ENCODE results near the gene CAPS. TPM values are rescaled to one million over a fixed set of nuclear protein-coding genes. Genes with fewer than 3 reads are reported as not detected.

Gene CAPS
- total RNA-seq, 4 donors from 2014 or later: 67.5 to 95.0 (median 77.4) TPM

GRCh38 chr19:5916181-5916708, 2.2 kb downstream of the CAPS start:
- peaks cover 0 to 66% (median 17%) of the 10 kb centered on the region in 3 donors for H3K36me3 ChIP-seq
- H3K27ac ChIP-seq: peak overlapping the region in 2 of 4 donors; percentile 88 to 95
- no peak for DNase-seq (ENCODE audit: low spot score in 2 of 2)
- H3K4me1 ChIP-seq: peaks cover 0 to 43% (median 22%) of the 10 kb centered on the region in 4 donors
- H3K4me3 ChIP-seq: no peak overlapping the region
- TF ChIP-seq POLR2A (IDR thresholded peaks at IDR 0.05) (no peak), EP300 (IDR thresholded peaks at IDR 0.05) (no peak)
- TF ChIP-seq, protein P1, sequence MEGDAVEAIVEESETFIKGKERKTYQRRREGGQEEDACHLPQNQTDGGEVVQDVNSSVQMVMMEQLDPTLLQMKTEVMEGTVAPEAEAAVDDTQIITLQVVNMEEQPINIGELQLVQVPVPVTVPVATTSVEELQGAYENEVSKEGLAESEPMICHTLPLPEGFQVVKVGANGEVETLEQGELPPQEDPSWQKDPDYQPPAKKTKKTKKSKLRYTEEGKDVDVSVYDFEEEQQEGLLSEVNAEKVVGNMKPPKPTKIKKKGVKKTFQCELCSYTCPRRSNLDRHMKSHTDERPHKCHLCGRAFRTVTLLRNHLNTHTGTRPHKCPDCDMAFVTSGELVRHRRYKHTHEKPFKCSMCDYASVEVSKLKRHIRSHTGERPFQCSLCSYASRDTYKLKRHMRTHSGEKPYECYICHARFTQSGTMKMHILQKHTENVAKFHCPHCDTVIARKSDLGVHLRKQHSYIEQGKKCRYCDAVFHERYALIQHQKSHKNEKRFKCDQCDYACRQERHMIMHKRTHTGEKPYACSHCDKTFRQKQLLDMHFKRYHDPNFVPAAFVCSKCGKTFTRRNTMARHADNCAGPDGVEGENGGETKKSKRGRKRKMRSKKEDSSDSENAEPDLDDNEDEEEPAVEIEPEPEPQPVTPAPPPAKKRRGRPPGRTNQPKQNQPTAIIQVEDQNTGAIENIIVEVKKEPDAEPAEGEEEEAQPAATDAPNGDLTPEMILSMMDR (IDR thresholded peaks at IDR 0.05): no peak
- H3K27me3 ChIP-seq: no peaks in the 10 kb centered on the region
- no peaks in the 10 kb centered on the region for H3K9me3 ChIP-seq
- 57 to 65% methylated on average over 13 to 14 of the region's 14 CpGs for WGBS, 2 donors

DNA sequence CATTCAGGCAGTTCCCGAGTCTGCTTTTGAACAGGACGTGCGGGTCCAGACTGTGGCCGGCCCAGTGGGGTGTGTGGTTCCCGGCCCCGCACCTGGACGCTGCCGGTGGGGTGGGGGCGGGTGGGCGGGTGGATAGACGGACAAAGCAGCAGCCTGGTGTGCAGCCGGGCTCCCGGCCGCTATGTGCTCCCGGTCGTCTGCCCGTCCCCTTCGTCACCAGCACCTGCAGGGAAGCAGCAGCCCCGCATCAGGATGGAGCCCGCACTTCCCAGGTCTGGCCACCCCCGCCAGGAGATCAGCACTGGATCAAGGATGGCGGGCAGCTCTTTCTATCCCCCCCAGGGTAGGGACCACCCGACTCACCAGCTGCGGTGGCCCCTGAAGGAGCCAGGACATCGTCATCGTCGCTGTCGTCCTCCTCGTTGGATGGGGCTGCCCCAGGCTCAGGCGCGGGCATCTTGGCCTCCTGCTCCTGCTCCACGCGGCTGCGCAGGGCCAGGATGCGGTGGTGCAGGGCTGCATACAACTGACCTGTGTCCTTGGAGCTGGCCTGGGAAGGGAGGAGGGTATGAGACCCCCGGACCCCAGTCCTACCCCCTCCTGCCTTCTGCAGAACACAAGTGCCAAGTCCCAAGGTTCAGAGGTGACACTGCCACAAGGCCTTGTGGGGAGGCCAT, 3.5 kb downstream of the CAPS start:
- no peaks in the 10 kb centered on the region for H3K9me3 ChIP-seq
- H3K27me3 ChIP-seq: no peaks in the 10 kb centered on the region
- WGBS, 2 donors: 82 to 88% methylated on average over 5 to 36 of the region's 36 CpGs
- H3K27ac ChIP-seq: peak overlapping the region in 1 of 4 donors; percentile 88
- H3K4me1 ChIP-seq: peaks cover 0 to 41% (median 21%) of the 10 kb centered on the region in 4 donors
- no peak overlapping the region for H3K4me3 ChIP-seq
- no peak for DNase-seq (ENCODE audit: low spot score in 2 of 2)
- TF ChIP-seq EP300 (IDR thresholded peaks at IDR 0.05) (no peak), POLR2A (IDR thresholded peaks at IDR 0.05) (no peak)
- TF ChIP-seq, protein P1 (IDR thresholded peaks at IDR 0.05): no peak
- peaks cover 0 to 78% (median 22%) of the 10 kb centered on the region in 3 donors for H3K36me3 ChIP-seq

DNA sequence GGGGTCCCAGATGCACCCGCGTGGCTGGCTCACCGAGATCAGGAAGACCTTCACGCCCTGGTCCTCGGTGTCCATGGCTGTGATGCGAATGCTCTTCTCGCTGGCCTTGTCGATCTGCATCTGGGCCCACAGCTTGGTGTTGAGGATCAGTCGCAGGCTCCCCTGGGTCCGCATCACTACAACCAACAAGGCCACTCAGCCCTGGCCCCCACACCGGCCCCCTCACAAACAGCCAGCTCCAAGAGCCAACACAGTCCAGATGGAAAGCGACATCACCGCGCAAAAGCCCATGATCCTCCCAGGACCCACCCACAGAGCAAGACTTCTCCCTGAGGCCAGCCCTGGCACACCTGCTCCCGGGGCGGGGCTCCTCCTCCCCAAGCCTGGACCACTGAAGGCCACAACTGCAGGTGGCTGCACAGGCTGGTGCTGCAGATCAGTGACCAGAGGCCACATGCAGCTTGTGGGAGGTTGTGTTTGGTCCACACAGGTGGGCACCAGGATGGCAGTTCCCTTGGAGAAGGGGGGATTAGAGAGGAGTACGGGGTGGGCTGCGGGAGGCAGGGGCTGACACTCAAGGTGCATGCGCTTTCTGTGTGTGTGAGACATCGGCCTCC, 4.5 kb downstream of the CAPS start:
- WGBS, 2 donors: 94 to 96% methylated on average over 17 to 20 of the region's 20 CpGs
- no peak for DNase-seq (ENCODE audit: low spot score in 2 of 2)
- peaks cover 0 to 88% (median 30%) of the 10 kb centered on the region in 3 donors for H3K36me3 ChIP-seq

DNA sequence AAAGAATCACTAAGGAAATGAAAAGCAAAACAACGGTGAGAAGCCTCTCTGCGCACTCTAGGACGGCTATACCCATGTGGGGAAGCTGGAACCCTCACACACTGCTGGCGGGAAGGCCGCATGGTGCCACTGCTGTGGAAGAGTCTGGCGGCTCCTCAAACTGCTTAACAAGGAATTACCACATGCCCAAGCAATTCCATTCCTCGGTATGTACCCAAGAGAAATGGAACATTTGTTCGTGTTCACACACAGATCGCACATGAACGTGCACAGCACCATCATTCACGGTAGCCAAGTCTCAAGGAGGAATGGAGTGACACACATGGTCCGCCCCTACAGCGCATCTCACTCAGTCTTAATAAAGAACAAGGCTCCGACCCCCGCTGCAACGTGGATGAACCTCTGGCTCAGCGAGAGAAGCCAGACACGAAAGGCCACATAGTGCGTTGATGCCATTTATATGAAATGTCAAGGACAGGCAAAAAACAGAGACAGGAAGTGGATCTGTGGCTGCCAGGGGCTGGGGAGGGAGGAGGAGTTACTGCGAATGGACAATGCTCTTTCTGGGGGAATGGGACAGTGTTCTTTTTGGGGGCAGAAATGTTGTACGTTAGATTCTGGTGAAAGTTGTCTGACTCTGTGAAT, 7.6 kb downstream of the CAPS start:
- H3K9me3 ChIP-seq: no peaks in the 10 kb centered on the region
- H3K4me3 ChIP-seq: no peak overlapping the region
- peaks cover 0 to 96% (median 41%) of the 10 kb centered on the region in 3 donors for H3K36me3 ChIP-seq
- peak overlapping the region in 2 of 4 donors; percentile 74 to 86 for H3K27ac ChIP-seq
- 71 to 72% methylated on average over 21 of the region's 21 CpGs for WGBS, 2 donors
- no peaks in the 10 kb centered on the region for H3K27me3 ChIP-seq
- TF ChIP-seq POLR2A (IDR thresholded peaks at IDR 0.05) (no peak), EP300 (IDR thresholded peaks at IDR 0.05) (peak in 1 of 2 donors; percentile 46)
- no peak for DNase-seq (ENCODE audit: low spot score in 2 of 2)
- H3K4me1 ChIP-seq: peaks cover 0 to 28% (median 5%) of the 10 kb centered on the region in 4 donors

More for the DNA sequence above, 4.5 kb downstream of the CAPS start:
- no peak overlapping the region for H3K27ac ChIP-seq
- H3K4me1 ChIP-seq: peaks cover 0 to 39% (median 21%) of the 10 kb centered on the region in 4 donors
- no peaks in the 10 kb centered on the region for H3K27me3 ChIP-seq
- TF ChIP-seq EP300 (IDR thresholded peaks at IDR 0.05) (no peak), POLR2A (IDR thresholded peaks at IDR 0.05) (no peak)
- TF ChIP-seq, protein P1 (IDR thresholded peaks at IDR 0.05): no peak
- no peak overlapping the region for H3K4me3 ChIP-seq
- H3K9me3 ChIP-seq: no peaks in the 10 kb centered on the region

DNA sequence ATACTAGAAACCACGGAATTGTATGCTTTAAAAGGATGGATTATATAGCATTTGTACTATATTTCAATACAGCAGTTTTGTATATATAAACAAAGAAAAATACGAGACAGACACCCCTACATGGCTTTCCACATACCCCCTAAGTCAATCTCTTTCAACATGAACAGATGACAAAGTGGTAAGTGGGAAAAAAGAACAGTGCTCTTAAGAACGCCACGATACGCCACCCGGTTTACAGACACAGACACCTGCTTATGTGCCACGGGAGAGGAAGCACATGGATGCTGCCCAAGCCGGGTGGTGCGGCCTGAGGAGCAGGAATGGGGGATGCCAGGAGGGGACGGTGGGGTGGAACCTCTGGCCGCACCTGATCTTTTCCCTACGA, 8.1 kb downstream of the CAPS start:
- Histone ChIP-seq H3K27ac (peak overlapping the region in 2 of 4 donors; percentile 74 to 86), H3K27me3 (no peaks in the 10 kb centered on the region), H3K36me3 (peaks cover 0 to 96% (median 41%) of the 10 kb centered on the region in 3 donors), H3K4me1 (peaks cover 0 to 34% (median 8%) of the 10 kb centered on the region in 4 donors), H3K4me3 (no peak overlapping the region), H3K9me3 (no peaks in the 10 kb centered on the region)
- TF ChIP-seq EP300 (IDR thresholded peaks at IDR 0.05) (no peak), POLR2A (IDR thresholded peaks at IDR 0.05) (no peak)
- TF ChIP-seq, protein P1 (IDR thresholded peaks at IDR 0.05): no peak
- no peak for DNase-seq (ENCODE audit: low spot score in 2 of 2)
- 82 to 86% methylated on average over 12 of the region's 12 CpGs for WGBS, 2 donors

All from tibial nerve (tissue), 4 donors.